Activated CD8-positive, alpha-beta T cell treated with anti-CD3 and anti-CD28 coated beads for 36 hours (primary cell): ENCODE results near the gene PRLHR. TPM values are rescaled to one million over a fixed set of nuclear protein-coding genes. Genes with fewer than 3 reads are reported as not detected.

ENCODE experiments used
- ATAC-seq: fragments of 200-7000 bp; cut with Tn5 transposase; one replicate; pipeline ENCODE4 v1.10.0; 2021; ENCODE audit warnings: mild to moderate bottlenecking, moderate library complexity
- CTCF ChIA-PET: fragments of 350-600 bp; sonication (Branson Sonifier 250); formaldehyde crosslinking; loops from one replicate; lab custom pipeline; 2021; ENCODE audit warnings: antibody characterized with exemption; lab: Charles Lee
- POLR2A ChIA-PET: fragments of 350-600 bp; sonication (Branson Sonifier 250); formaldehyde crosslinking; loops from one replicate; lab custom pipeline; 2021; ENCODE audit warnings: antibody characterized with exemption; lab: Charles Lee
- DNase-seq: peaks from one replicate; pipeline ENCODE4 v3.0.0-alpha.2; 2020
- H3K27ac Mint-ChIP-seq: one replicate; pipeline ENCODE4 v1.8.0; 2021; ENCODE audit warnings: mild to moderate bottlenecking, mixed read lengths
- H3K27me3 Mint-ChIP-seq: one replicate; pipeline ENCODE4 v1.8.0; 2021; ENCODE audit warnings: mixed read lengths
- H3K36me3 Mint-ChIP-seq: one replicate; pipeline ENCODE4 v1.8.0; 2021; ENCODE audit warnings: low read depth, mixed read lengths
- H3K4me1 Mint-ChIP-seq: one replicate; pipeline ENCODE4 v1.8.0; 2021; ENCODE audit warnings: low read depth, mixed read lengths
- H3K4me3 Mint-ChIP-seq: one replicate; pipeline ENCODE4 v1.8.0; 2021; ENCODE audit warnings: mild to moderate bottlenecking, moderate library complexity, mixed read lengths
- H3K9me3 Mint-ChIP-seq: one replicate; pipeline ENCODE4 v1.8.0; 2021; ENCODE audit warnings: mixed read lengths
- intact Hi-C: fragments of 100-400 bp; cut with micrococcal nuclease; formaldehyde crosslinking; loops from one replicate; pipeline ENCODE4 v1.10.0; 2022
- total RNA-seq, 2 experiments: library from RNA; stranded (reverse); gene quantifications; one replicate each; pipeline ENCODE4 v1.2.3, GENCODE V29; 2021
- TF ChIP-seq, protein P1 (sequence below): fragments of 200-600 bp; IDR thresholded peaks from one replicate; pipeline ENCODE4 v1.8.0; 2022; ENCODE audit warnings: antibody characterized with exemption, mild to moderate bottlenecking

The PRLHR gene
- total RNA-seq, 2 experiments from 2014 or later: not detected

DNA sequence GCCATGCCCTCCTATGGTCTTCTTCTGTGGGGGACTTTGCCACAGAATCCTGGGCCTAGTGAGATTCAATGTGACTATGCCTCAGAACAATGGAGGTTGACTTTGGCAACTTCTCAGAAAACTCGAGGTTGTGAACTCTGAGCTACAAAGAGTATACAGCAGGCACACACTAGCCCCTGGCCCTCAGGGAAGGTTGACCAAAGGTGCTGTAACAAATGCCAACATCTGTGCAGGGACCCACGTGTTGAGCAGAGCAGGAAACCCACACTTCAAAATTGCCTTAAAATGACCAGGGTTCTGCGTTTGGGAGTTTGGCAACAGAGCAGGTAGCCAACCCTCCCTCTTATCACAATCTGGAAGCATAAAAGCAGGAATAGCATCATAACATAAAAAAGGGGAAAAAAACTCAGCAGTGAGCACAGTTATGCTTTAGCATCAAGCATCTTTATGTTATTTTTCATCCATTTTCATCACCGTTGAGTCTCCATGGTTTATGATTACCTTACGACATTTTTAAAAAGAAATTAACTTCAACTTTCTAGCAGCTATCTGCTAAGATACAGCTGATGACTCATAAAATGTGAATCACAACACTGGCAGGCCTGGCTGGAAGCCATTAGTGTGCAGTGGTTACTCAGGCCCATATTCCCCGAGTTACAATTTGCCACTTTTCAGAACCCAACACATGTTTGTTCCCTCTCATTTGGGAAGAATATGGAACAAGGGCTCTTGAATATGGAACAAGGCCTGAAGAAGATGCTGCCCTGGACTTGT lies 11.1 kb downstream of the PRLHR start:
- H3K27me3 Mint-ChIP-seq: peaks cover 1% of the 10 kb centered on the region
- H3K36me3 Mint-ChIP-seq: no peaks in the 10 kb centered on the region
- POLR2A ChIA-PET: no interaction called here
- H3K4me3 Mint-ChIP-seq: no peak overlapping the region
- no peak overlapping the region for H3K27ac Mint-ChIP-seq
- intact Hi-C loops: no loop called here
- DNase-seq (no peak), ATAC-seq (no peak)
- CTCF ChIA-PET: interaction anchor here (1.5 kb wide), 1 partner anchor 10 kb away, joined by 3 read pairs; no protein-coding TSS in a partner anchor
- H3K9me3 Mint-ChIP-seq: no peaks in the 10 kb centered on the region
- no peaks in the 10 kb centered on the region for H3K4me1 Mint-ChIP-seq
- TF ChIP-seq, protein P1, sequence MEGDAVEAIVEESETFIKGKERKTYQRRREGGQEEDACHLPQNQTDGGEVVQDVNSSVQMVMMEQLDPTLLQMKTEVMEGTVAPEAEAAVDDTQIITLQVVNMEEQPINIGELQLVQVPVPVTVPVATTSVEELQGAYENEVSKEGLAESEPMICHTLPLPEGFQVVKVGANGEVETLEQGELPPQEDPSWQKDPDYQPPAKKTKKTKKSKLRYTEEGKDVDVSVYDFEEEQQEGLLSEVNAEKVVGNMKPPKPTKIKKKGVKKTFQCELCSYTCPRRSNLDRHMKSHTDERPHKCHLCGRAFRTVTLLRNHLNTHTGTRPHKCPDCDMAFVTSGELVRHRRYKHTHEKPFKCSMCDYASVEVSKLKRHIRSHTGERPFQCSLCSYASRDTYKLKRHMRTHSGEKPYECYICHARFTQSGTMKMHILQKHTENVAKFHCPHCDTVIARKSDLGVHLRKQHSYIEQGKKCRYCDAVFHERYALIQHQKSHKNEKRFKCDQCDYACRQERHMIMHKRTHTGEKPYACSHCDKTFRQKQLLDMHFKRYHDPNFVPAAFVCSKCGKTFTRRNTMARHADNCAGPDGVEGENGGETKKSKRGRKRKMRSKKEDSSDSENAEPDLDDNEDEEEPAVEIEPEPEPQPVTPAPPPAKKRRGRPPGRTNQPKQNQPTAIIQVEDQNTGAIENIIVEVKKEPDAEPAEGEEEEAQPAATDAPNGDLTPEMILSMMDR: no peak

DNA sequence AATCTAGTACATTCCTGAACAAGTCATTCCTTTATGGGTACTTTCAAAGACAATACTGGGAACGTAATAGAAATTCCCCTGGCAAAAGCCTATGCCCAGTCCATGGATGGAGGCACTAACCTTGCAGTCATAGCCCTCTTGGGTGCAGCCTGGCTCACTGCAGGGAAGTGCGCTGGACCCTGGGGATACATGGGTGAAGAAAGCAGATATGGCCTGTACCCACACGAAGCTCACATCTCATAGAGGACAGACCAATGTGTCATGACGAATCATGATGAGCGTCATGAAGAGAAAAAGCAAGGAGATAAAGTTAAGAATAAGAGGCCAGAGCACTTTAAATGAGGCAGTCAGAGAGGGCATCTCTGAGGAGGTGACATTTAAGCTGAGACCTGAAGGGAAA lies 11.8 kb downstream of the PRLHR start:
- peaks cover 1% of the 10 kb centered on the region for H3K27me3 Mint-ChIP-seq
- H3K36me3 Mint-ChIP-seq: no peaks in the 10 kb centered on the region
- no peak overlapping the region for H3K27ac Mint-ChIP-seq
- DNase-seq (no peak), ATAC-seq (no peak)
- H3K9me3 Mint-ChIP-seq: no peaks in the 10 kb centered on the region
- ChIA-PET CTCF (interaction anchor here (1.5 kb wide), 1 partner anchor 11 kb away, joined by 3 read pairs; no protein-coding TSS in a partner anchor), POLR2A (no interaction called here)
- no peak overlapping the region for H3K4me3 Mint-ChIP-seq
- TF ChIP-seq, protein P1: no peak
- no peaks in the 10 kb centered on the region for H3K4me1 Mint-ChIP-seq
- intact Hi-C loops: no loop called here

DNA sequence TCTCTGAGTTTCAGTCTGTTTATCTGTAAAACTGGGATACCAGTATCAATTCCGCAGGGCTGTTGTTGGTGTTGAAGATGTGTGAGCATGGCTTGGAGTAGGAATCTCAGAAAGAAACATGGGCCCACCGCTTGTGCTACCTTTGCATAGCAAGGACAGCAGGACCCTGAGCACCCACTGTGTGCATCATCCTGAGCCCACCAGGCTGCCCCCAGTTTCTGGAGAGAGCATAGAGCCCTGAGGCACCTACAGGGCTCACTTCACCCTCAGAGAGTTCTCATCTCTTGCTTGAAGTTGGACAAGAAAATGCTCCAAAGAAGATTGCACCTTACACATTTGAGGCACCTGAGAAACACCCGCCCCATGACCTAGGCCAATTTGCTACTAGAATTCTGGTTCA lies 12.9 kb downstream of the PRLHR start:
- CTCF ChIA-PET: interaction anchor here (1.1 kb wide), 1 partner anchor 137 kb away, joined by 4 read pairs; no protein-coding TSS in a partner anchor
- TF ChIP-seq, protein P1: no peak
- H3K4me1 Mint-ChIP-seq: no peaks in the 10 kb centered on the region

DNA sequence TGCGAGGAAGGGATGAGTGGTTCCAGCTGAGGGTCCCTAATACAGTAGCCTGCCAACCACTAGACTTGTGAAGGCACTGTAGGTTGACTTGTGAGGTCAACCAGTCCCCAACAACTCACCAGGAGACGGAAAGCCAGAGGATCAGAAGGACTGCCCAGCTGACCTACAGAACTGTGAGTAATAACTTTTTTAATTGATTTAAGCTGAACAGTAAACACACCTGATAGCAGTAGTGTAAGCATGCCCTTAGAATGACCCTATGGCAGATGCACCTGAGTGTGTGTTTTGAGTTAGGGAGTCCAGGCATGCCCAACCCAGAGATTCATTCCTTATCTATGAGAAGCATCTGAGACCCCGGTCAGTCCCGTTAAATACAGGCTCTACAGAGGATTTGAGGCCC lies 14.1 kb downstream of the PRLHR start:
- H3K4me3 Mint-ChIP-seq: no peak overlapping the region
- no peak overlapping the region for H3K27ac Mint-ChIP-seq
- POLR2A ChIA-PET: no interaction called here
- intact Hi-C loops: no loop called here
- H3K9me3 Mint-ChIP-seq: no peaks in the 10 kb centered on the region
- CTCF ChIA-PET: interaction anchor here (0.5 to 1.6 kb wide), 5 partner anchors 12 to 269 kb away, joined by 3 to 5 read pairs (median 3); no protein-coding TSS in a partner anchor
- TF ChIP-seq, protein P1: no peak
- no peak for DNase-seq
- ATAC-seq: no peak
- no peaks in the 10 kb centered on the region for H3K27me3 Mint-ChIP-seq
- no peaks in the 10 kb centered on the region for H3K4me1 Mint-ChIP-seq
- H3K36me3 Mint-ChIP-seq: no peaks in the 10 kb centered on the region

More for the DNA sequence above, 12.9 kb downstream of the PRLHR start:
- ATAC-seq: no peak
- no peak overlapping the region for H3K4me3 Mint-ChIP-seq
- H3K36me3 Mint-ChIP-seq: no peaks in the 10 kb centered on the region
- no peak for DNase-seq
- POLR2A ChIA-PET: no interaction called here
- intact Hi-C loops: no loop called here
- H3K9me3 Mint-ChIP-seq: no peaks in the 10 kb centered on the region
- H3K27me3 Mint-ChIP-seq: no peaks in the 10 kb centered on the region
- no peak overlapping the region for H3K27ac Mint-ChIP-seq

DNA sequence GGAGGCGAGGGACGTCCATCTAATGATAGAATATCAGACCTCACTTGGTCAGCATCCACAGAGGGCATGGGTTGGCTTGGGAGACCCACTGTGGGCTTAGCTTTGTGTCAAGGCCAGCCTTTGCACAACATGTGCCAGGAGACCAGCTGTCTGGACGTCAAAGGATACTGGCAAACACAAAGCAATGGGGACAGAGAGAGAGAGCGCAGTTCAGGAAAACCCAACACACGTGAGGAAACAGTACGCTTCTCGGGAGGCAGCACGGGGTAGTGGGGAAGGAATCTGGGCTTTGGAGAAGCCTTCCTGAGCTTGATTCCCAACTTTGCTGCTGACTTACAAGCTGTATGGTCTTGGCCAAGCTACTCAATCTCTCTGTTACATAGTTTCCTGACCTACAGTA lies 14.7 kb downstream of the PRLHR start:
- Mint-ChIP-seq H3K4me3 (no peak overlapping the region), H3K9me3 (no peaks in the 10 kb centered on the region), H3K4me1 (no peaks in the 10 kb centered on the region), H3K27me3 (no peaks in the 10 kb centered on the region), H3K36me3 (no peaks in the 10 kb centered on the region), H3K27ac (no peak overlapping the region)
- ChIA-PET CTCF (interaction anchor here (0.5 to 1.6 kb wide), 7 partner anchors 11 to 269 kb away, joined by 3 to 5 read pairs (median 3); no protein-coding TSS in a partner anchor), POLR2A (no interaction called here)
- TF ChIP-seq, protein P1: no peak
- intact Hi-C loops: no loop called here
- DNase-seq (no peak), ATAC-seq (no peak)
